AG09319 (cell line): ENCODE data around the gene ARRDC5.

Experiments used
- DNase-seq: peaks from one replicate; pipeline ENCODE4 v3.0.0-alpha.2; 2010; ENCODE audit warnings: low read depth; ENCODE audit errors: extremely low read depth
- TF ChIP-seq, protein P1 (sequence below): IDR thresholded peaks from 2 replicates; pipeline ENCODE4 v1.5.1; 2011; ENCODE audit warnings: low read depth, mild to moderate bottlenecking, inconsistent platforms, low read length, moderate library complexity

The ARRDC5 gene

GRCh38 chr19:4871711-4872110 lies 31.0 kb downstream of the ARRDC5 start:
- TF ChIP-seq, protein P1, sequence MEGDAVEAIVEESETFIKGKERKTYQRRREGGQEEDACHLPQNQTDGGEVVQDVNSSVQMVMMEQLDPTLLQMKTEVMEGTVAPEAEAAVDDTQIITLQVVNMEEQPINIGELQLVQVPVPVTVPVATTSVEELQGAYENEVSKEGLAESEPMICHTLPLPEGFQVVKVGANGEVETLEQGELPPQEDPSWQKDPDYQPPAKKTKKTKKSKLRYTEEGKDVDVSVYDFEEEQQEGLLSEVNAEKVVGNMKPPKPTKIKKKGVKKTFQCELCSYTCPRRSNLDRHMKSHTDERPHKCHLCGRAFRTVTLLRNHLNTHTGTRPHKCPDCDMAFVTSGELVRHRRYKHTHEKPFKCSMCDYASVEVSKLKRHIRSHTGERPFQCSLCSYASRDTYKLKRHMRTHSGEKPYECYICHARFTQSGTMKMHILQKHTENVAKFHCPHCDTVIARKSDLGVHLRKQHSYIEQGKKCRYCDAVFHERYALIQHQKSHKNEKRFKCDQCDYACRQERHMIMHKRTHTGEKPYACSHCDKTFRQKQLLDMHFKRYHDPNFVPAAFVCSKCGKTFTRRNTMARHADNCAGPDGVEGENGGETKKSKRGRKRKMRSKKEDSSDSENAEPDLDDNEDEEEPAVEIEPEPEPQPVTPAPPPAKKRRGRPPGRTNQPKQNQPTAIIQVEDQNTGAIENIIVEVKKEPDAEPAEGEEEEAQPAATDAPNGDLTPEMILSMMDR: no peak
- DNase-seq: no peak

DNA sequence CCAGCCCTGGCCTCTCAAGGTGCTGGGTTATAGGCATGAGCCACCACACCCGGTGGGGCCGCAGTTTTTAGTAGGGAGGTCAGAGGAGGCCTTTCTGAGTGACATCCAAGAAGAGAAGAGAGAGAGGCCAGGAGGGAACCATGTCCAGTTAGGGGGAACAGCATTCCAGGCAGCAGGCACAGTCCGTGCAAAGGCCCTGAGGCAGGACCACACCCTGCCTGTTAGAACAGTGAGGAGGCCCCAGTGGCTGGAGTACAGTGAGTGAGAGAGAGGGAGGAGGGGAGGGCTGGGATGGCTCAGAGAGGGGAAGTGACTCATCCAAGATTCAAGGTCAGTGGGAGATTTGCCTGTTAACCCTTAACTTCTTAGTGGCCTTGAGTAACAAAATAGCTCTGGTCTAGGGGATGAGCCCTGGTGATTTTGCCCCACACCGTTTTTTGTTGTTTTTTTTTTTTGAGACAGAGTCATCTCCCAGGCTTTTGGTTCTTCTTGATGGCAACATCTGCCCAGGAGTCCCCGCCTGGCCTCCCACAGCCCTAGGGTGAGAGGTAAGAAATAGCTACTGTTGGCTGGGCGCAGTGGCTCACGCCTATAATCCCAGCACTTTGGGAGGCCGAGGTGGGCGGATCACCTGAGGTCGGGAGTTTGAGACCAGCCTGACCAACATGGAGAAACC lies 32.5 kb downstream of the ARRDC5 start:
- TF ChIP-seq, protein P1: no peak
- peak; percentile 79 for DNase-seq

- TF ChIP-seq, protein P1: no peak
- DNase-seq: no peak
These were observed 34.3 kb downstream of the ARRDC5 start for GRCh38 chr19:4868286-4868834.

- TF ChIP-seq, protein P1: no peak
- peak; percentile 93 for DNase-seq
These were observed 35.0 kb downstream of the ARRDC5 start, which contains the start of gene PLIN3 for GRCh38 chr19:4867534-4868285. Gene PLIN3 (minus strand): TSS chr19:4867667. CDS start chr19:4861394, 6,273 bp downstream.

DNA sequence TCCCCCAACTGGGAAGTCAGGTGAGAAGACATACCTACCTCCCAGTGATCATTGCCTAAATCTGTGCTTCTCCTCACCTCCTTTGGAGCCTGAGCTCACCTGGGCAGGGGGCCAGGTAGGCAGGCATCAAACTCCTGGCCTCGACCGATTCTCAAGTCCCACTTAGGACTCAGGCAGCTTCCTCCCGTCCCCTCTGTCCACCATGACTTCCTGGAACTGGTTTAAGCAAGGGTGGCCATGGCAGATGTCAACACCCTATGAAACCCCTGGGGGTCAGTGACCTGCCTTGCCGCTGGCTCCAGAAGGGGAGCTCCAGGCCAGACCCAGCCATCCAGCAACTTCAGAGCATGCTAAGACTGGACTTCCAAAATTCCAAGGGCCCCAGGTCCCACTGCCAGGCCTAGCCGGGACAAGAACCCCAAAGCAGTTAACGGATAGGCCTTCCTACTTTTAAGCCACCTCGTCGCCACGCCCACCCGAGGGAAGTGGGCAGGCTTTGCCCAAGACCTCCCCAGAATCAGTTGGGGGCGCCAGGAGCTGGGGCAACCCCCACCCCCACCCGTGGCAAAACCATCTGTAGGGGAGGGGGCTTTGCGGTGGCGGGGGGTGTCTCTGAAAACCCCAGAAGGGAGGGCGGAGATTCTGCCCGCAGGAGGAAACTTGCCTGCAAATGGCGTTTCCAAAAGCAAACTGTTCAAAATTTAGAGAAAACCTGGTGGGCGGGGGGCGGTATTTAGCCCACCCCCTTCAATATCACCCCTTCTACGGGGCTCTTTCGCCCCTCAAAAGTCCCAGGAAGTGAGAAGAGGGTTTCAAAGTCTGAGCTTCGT lies 35.9 kb downstream of the ARRDC5 start:
- TF ChIP-seq, protein P1: no peak
- DNase-seq: no peak

DNA sequence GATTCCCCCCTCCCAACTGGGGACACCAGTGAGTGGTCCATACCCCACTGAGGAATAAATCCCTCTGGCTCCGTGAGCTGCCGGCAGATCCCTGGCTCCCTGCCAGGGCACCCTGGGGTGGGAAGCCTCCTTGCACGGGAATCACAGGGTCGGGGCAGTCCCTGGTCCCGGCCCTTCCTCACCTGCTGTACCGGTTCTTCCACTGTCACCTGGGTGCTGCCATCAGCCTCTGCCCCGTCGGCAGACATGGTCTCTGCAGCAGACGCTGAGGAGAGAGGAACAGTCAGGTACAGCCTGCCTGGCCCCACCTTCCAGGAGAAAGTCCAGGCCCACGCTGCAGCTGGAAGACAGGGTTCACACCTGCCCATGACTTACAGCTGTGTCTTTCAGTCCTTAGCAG lies 41.5 kb downstream of the ARRDC5 start:
- TF ChIP-seq, protein P1: no peak
- DNase-seq: no peak
